Stimulated activated CD8-positive, alpha-beta memory T cell treated with anti-CD3 and anti-CD28 coated beads, Interleukin-7, amount 100 ng/mL, for 24 hours (primary cell): ENCODE results near the gene GJB3.

ENCODE experiments used
- DNase-seq: peaks from one replicate; pipeline ENCODE4 v3.0.0-alpha.2; 2020; ENCODE audit warnings: low read depth

Gene GJB3

GRCh38 chr1:34825455-34826091 lies 44.6 kb downstream of the GJB3 start:
- no peak for DNase-seq

GRCh38 chr1:34827341-34827941 lies 46.4 kb downstream of the GJB3 start:
- no peak for DNase-seq

GRCh38 chr1:34828611-34829010 lies 47.6 kb downstream of the GJB3 start:
- DNase-seq: no peak

GRCh38 chr1:34829250-34829649 lies 48.2 kb downstream of the GJB3 start:
- no peak for DNase-seq

- no peak for DNase-seq
Measured at GRCh38 chr1:34831721-34832246, 50.8 kb downstream of the GJB3 start.

GRCh38 chr1:34833711-34834110 lies 52.7 kb downstream of the GJB3 start:
- no peak for DNase-seq
